Muscle of leg (tissue), 11 donors: ENCODE results near the gene REEP3. TPM values are rescaled to one million over a fixed set of nuclear protein-coding genes. Genes with fewer than 3 reads are reported as not detected.

Experiments
- DNase-seq: peaks from one replicate; pipeline ENCODE4 v3.0.0; 2013
- H3K27ac ChIP-seq: one replicate; pipeline ENCODE4 v1.5.1; 2013; ENCODE audit warnings: mild to moderate bottlenecking, low read length, control low read depth
- H3K27me3 ChIP-seq: one replicate; pipeline ENCODE4 v1.6.1; 2013; ENCODE audit warnings: low read length; ENCODE audit not compliant: control insufficient read depth, insufficient read depth
- H3K36me3 ChIP-seq: one replicate; pipeline ENCODE4 v1.6.1; 2013; ENCODE audit warnings: low read length; ENCODE audit not compliant: control insufficient read depth, insufficient read depth
- H3K4me1 ChIP-seq: one replicate; pipeline ENCODE4 v1.6.1; 2013; ENCODE audit warnings: low read length; ENCODE audit not compliant: control insufficient read depth, insufficient read depth
- H3K4me3 ChIP-seq: one replicate; pipeline ENCODE4 v1.5.1; 2013; ENCODE audit warnings: low read length, control low read depth
- H3K9me3 ChIP-seq: replicated peaks from 2 replicates; pipeline ENCODE4 v1.6.1; 2013; ENCODE audit warnings: low read depth, low read length; ENCODE audit not compliant: control insufficient read depth
- WGBS: methylation state at CpG from one replicate; pipeline ENCODE4 v1.1.5; 2013; ENCODE audit warnings: missing lambda C conversion rate; ENCODE audit not compliant: insufficient coverage; 5-methylcytosine and 5-hydroxymethylcytosine counted together
- polyA plus RNA-seq, 8 donors: library from polyadenylated mRNA; unstranded; fragments of 120-200 nt; gene quantifications; one replicate each; pipeline versions ENCODE4 v1.2.1 to v1.2.3, GENCODE V29; 2013; ENCODE audit warnings: inconsistent platforms in 1 of 8, low replicate concordance in 1 of 8; ENCODE audit not compliant: insufficient read length in 8 of 8, insufficient read depth in 1 of 8
- total RNA-seq: library from RNA; stranded (reverse); fragments of 120-200 nt; gene quantifications from one replicate; pipeline ENCODE4 v1.2.4, GENCODE V29; 2013

Gene REEP3
- total and polyA plus RNA-seq, 9 donors: 14.1 to 22.1 (median 15.3) TPM

DNA sequence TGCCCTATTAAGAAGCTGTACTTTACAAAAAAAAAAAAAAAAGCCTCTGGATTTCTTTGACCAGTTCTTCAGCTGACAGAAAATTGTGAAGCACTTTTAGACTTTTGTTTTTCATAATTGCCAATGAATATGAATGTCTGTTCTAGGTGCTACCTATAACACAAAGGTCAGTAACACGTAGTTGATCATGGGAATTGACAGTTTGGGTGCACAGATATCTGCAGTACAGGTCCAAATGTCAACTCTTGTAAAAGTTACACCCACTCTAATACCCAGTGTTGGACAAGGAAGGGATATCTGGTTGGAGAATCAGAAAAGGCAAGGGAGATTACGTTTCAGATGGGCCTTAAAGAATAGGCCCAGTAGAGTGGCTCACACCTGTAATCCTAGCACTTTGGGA, 1.8 kb downstream of the REEP3 start:
- Histone ChIP-seq H3K27ac (no peak overlapping the region), H3K36me3 (no peaks in the 10 kb centered on the region), H3K4me1 (peaks cover 7% of the 10 kb centered on the region), H3K9me3 (peaks cover 3% of the 10 kb centered on the region), H3K4me3 (no peak overlapping the region), H3K27me3 (no peaks in the 10 kb centered on the region)
- 80% methylated on average over 1 of the region's 2 CpGs for WGBS
- no peak for DNase-seq

- Histone ChIP-seq H3K27ac (no peak overlapping the region), H3K27me3 (no peaks in the 10 kb centered on the region), H3K4me1 (peaks cover 7% of the 10 kb centered on the region), H3K9me3 (peaks cover 3% of the 10 kb centered on the region), H3K36me3 (no peaks in the 10 kb centered on the region), H3K4me3 (no peak overlapping the region)
- no peak for DNase-seq
- 73% methylated on average over 2 of the region's 3 CpGs for WGBS
These were observed 3.8 kb downstream of the REEP3 start for GRCh38 chr10:63525021-63525420.

GRCh38 chr10:63527401-63527800, 6.2 kb downstream of the REEP3 start:
- Histone ChIP-seq H3K4me3 (no peak overlapping the region), H3K27me3 (no peaks in the 10 kb centered on the region), H3K27ac (no peak overlapping the region), H3K4me1 (peaks cover 4% of the 10 kb centered on the region), H3K36me3 (no peaks in the 10 kb centered on the region), H3K9me3 (no peaks in the 10 kb centered on the region)
- DNase-seq: no peak
- WGBS: 100% methylated on average over 1 of the region's 4 CpGs

GRCh38 chr10:63528084-63528744, 7.0 kb downstream of the REEP3 start:
- WGBS: 81% methylated on average over 4 of the region's 5 CpGs

DNA sequence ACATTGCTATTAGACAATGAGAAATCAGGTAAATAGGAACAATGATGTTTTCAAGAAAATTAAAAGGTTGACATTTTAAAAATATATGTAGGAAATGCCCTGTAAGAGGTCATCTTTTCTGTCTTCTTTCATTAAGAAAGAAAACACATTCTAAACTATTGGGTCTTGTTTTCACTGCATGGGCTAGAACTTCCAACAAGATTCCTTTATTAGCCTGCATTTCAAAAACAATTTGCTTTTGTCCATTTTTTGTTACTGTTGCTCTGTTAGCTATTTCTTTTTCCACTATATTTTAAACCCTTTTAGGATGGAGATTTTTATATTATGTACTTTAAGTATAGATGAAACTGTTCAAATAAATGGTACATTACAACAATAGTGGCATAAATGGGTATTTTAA, 9.2 kb downstream of the REEP3 start:
- no peak overlapping the region for H3K4me3 ChIP-seq

More at GRCh38 chr10:63528084-63528744, 7.0 kb downstream of the REEP3 start:
- no peaks in the 10 kb centered on the region for H3K36me3 ChIP-seq
- no peak for DNase-seq
- no peak overlapping the region for H3K27ac ChIP-seq
- no peaks in the 10 kb centered on the region for H3K9me3 ChIP-seq
- no peak overlapping the region for H3K4me3 ChIP-seq
- peaks cover 4% of the 10 kb centered on the region for H3K4me1 ChIP-seq
- no peaks in the 10 kb centered on the region for H3K27me3 ChIP-seq

GRCh38 chr10:63534723-63535122, 13.5 kb downstream of the REEP3 start:
- no peaks in the 10 kb centered on the region for H3K4me1 ChIP-seq
- H3K4me3 ChIP-seq: no peak overlapping the region
- no peak for DNase-seq
- H3K36me3 ChIP-seq: no peaks in the 10 kb centered on the region
- no peaks in the 10 kb centered on the region for H3K27me3 ChIP-seq
- no peaks in the 10 kb centered on the region for H3K9me3 ChIP-seq
- no peak overlapping the region for H3K27ac ChIP-seq

More for the DNA sequence above, 9.2 kb downstream of the REEP3 start:
- Histone ChIP-seq H3K4me1 (no peaks in the 10 kb centered on the region), H3K36me3 (no peaks in the 10 kb centered on the region), H3K9me3 (no peaks in the 10 kb centered on the region), H3K27me3 (no peaks in the 10 kb centered on the region), H3K27ac (no peak overlapping the region)
- DNase-seq: no peak

GRCh38 chr10:63536698-63537097, 15.5 kb downstream of the REEP3 start:
- no peak for DNase-seq
- Histone ChIP-seq H3K4me3 (no peak overlapping the region), H3K4me1 (no peaks in the 10 kb centered on the region), H3K36me3 (no peaks in the 10 kb centered on the region), H3K27ac (no peak overlapping the region), H3K9me3 (no peaks in the 10 kb centered on the region), H3K27me3 (no peaks in the 10 kb centered on the region)

- H3K27me3 ChIP-seq: no peaks in the 10 kb centered on the region
- 83% methylated on average over 2 of the region's 3 CpGs for WGBS
- no peaks in the 10 kb centered on the region for H3K9me3 ChIP-seq
- no peak overlapping the region for H3K4me3 ChIP-seq
- H3K36me3 ChIP-seq: no peaks in the 10 kb centered on the region
- peak; percentile 30 for DNase-seq
- no peaks in the 10 kb centered on the region for H3K4me1 ChIP-seq
- H3K27ac ChIP-seq: no peak overlapping the region
These were observed 16.3 kb downstream of the REEP3 start for GRCh38 chr10:63537536-63537935.

DNA sequence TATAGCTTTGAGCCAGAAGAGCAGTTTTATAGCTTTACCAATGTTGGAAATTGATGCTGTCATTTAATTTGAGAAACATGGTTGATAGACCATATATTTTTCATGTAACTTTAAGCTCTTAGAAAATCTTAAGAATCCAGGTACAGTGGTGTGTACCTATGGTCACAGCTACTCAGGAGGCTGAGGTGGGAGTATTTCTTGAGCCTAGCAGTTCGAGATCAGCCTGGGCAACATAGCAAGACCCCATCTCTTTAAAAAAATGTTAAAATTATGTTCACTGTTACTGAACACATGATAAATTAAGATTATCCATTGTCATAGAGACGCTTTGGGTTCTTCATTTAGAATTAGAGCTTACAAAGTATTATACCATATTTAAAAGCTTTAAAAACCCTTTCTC, 18.2 kb downstream of the REEP3 start:
- H3K27ac ChIP-seq: peak overlapping the region; percentile 26
- H3K36me3 ChIP-seq: no peaks in the 10 kb centered on the region
- WGBS: no CpG with 5 or more reads among the region's 2 CpGs

GRCh38 chr10:63539994-63540393, 18.8 kb downstream of the REEP3 start:
- Histone ChIP-seq H3K9me3 (no peaks in the 10 kb centered on the region), H3K27me3 (no peaks in the 10 kb centered on the region), H3K4me1 (no peaks in the 10 kb centered on the region), H3K4me3 (no peak overlapping the region), H3K36me3 (no peaks in the 10 kb centered on the region), H3K27ac (peak overlapping the region; percentile 26)
- DNase-seq: peak; percentile 45
- no CpG with 5 or more reads among the region's 1 CpG for WGBS

More for the DNA sequence above, 18.2 kb downstream of the REEP3 start:
- Histone ChIP-seq H3K27me3 (no peaks in the 10 kb centered on the region), H3K4me1 (no peaks in the 10 kb centered on the region), H3K9me3 (no peaks in the 10 kb centered on the region), H3K4me3 (no peak overlapping the region)
- DNase-seq: no peak
